K562 (cell line): ENCODE measurements around the gene CRYZL1. TPM values are rescaled to one million over a fixed set of nuclear protein-coding genes. Genes with fewer than 3 reads are reported as not detected.

Source experiments
- ARHGAP35 ChIP-seq: fragments of 450-650 bp; IDR thresholded peaks from 2 replicates; pipeline ENCODE4 v1.6.1; 2018; ENCODE audit not compliant: partially characterized antibody
- BRF2 ChIP-seq: IDR thresholded peaks from 3 replicates; pipeline ENCODE4 v1.6.1; 2011; ENCODE audit warnings: borderline replicate concordance, mild to moderate bottlenecking; ENCODE audit not compliant: insufficient read length, insufficient read depth
- NFRKB ChIP-seq: fragments of 450-650 bp; IDR thresholded peaks from 2 replicates; pipeline ENCODE4 v1.6.1; 2016; ENCODE audit warnings: low read depth
- RREB1 ChIP-seq: fragments of 250-450 bp; sonication (Bioruptor Pico); IDR thresholded peaks from 2 replicates; pipeline ENCODE4 v1.4.0; 2020
- ZBTB34 ChIP-seq: fragments of 250-450 bp; sonication (Bioruptor Pico); IDR thresholded peaks from 2 replicates; pipeline ENCODE4 v1.8.0; 2021; ENCODE audit warnings: mild to moderate bottlenecking, moderate library complexity
- ZNF609 ChIP-seq: sonication (generic); formaldehyde crosslinking; IDR thresholded peaks from 2 replicates; pipeline ENCODE4 v1.8.1; 2023; ENCODE audit warnings: missing genetic modification reagents, mild to moderate bottlenecking, borderline replicate concordance
- polyA plus RNA-seq, 8 experiments: library from polyadenylated mRNA; depleted of rRNA in 4 of 8; stranded (reverse) in 5 of 8; unstranded in 3 of 8; fragments of >200 nt; fragmentation: Nextera tagmentation in 2 of 8; fragmentation: Illumina TruSeq in 1 of 8; extraction: Ambion mirVana in 2 of 8; extraction: Trizol in 1 of 8; gene quantifications; 2 replicates each; pipeline versions ENCODE4 v1.2.1 to v1.2.3, GENCODE V29; 2011 to 2014; ENCODE audit warnings: inconsistent platforms in 1 of 8, missing spikeins in 1 of 8
- total RNA-seq, 7 experiments: library from RNA; depleted of rRNA in 6 of 7; stranded (reverse); fragments of >200 nt in 6 of 7; fragmentation: Illumina TruSeq in 2 of 7; extraction: Trizol in 2 of 7; gene quantifications; 2 replicates each; pipeline versions ENCODE4 v1.2.1 to v1.2.3, GENCODE V29; 2011 to 2021; ENCODE audit warnings: low replicate concordance in 1 of 7

Gene CRYZL1
- total and polyA plus RNA-seq, 9 of the 15 experiments (the other 6 are each of a cell fraction or from before 2014, with no cell fraction given) = 19.9 to 98.2 (median 39.2) TPM

- TF ChIP-seq ARHGAP35 = no peak
- TF ChIP-seq NFRKB = no peak
- TF ChIP-seq RREB1 (CRISPR knock-in tag) = 0 out of 2 replicates have a peak, but pooled peaks have one; percentile 40
- no peak for TF ChIP-seq BRF2
- no peak for TF ChIP-seq ZBTB34 (CRISPR knock-in tag)
- no peak; the same call in 1 of the 2 replicates for TF ChIP-seq ZNF609 (CRISPR knock-in tag)
Observed at GRCh38 chr21:33641352-33642026, at the start of gene CRYZL1 (continued).
